HG02763 (cell line): Measurements from ENCODE around the gene SLC26A5.
"Not testable (repeated sequence)": the region's sequence is repeated elsewhere in the genome, so short reads cannot be mapped to it uniquely, and the experiment has no call there.

Experiments used
- ATAC-seq: cut with Tn5 transposase; IDR thresholded peaks from one replicate; pipeline ENCODE4 v1.9.1; 2021; ENCODE audit warnings: mild to moderate bottlenecking, moderate library complexity; ENCODE audit not compliant: unreplicated experiment

The SLC26A5 gene

DNA sequence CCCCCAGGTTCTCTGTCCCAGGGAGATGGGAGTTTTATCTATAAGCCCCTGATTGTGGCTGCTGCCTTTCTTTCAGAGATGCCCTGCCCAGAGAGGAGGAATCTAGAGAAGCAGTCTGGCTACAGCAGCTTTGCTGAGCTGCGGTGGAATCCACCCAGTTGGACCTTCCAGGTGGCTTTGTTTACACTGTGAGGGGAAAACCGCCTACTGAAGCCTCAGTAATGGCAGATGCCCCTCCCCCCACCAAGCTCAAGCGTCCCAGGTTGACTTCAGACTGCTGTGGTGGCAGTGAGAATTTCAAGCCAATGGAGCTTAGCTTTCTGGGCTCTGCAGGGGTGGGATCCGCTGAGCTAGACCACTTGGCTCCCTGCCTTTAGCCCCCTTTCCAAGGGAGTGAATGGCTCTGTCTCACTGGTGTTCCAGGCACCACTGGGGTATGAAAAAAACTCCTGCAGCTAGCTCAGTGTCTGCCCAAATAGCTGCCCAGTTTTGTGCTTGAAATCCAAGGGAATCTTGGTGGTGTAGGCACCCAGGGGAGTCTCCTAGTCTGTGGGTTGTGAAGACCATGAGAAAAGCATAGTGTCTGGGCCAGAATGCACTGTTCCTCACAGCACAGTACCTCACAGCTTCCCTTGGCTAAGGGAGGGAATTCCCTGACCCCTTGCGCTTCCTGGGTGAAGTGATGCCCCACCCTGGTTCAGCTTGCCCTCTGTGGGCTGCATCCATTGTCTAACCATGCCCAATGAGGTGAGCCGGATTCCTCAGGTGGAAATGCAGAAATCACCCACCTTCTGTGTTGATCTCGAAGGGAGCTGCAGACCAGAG, 40.0 kb downstream of the SLC26A5 start:
- ATAC-seq: not testable (repeated sequence)

DNA sequence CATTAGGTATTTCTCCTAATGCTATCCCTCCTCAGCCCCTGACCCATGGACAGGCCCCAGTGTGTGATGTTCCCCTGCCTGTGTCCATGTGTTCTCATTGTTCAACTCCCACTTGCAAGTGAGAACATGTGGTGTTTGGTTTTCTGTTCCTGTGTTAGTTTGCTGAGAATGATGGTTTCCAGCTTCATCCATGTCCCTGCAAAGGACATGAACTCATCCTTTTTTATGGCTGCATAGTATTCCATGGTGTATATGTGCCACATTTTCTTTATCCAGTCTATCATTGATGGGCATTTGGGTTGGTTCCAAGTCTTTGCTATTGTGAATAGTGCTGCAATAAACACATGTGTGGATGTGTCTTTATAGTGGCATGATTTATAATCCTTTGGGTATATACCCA, 46.3 kb downstream of the SLC26A5 start:
- not testable (repeated sequence) for ATAC-seq

GRCh38 chr7:103398483-103399127, 47.4 kb downstream of the SLC26A5 start:
- no peak for ATAC-seq

- no peak for ATAC-seq
These were observed 49.5 kb downstream of the SLC26A5 start for GRCh38 chr7:103396471-103396870.

- ATAC-seq: no peak
These were observed 50.9 kb downstream of the SLC26A5 start for GRCh38 chr7:103395071-103395470.

DNA sequence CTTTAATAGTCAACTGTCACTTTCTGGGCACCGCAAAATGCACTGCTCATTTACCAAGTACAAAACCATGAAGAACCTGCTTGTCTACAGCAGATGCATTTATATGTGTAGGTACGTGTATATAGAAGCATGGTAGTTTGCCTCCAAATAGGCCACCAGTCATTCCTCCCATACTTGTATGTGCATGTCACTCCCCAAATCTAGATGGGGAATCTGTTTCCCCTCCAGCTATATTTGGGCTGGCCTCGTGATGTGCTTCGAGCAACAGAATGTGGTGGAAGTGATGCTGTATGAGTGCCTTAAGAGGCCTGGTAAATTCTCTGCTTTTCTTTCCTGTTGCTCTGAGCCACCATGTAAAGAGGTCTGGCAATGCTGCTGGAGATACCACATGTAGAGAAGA, 51.4 kb downstream of the SLC26A5 start:
- no peak for ATAC-seq

- no peak for ATAC-seq
These were observed 54.0 kb downstream of the SLC26A5 start for GRCh38 chr7:103391976-103392375.

- no peak for ATAC-seq
These were observed 54.9 kb downstream of the SLC26A5 start for GRCh38 chr7:103391150-103391549.

DNA sequence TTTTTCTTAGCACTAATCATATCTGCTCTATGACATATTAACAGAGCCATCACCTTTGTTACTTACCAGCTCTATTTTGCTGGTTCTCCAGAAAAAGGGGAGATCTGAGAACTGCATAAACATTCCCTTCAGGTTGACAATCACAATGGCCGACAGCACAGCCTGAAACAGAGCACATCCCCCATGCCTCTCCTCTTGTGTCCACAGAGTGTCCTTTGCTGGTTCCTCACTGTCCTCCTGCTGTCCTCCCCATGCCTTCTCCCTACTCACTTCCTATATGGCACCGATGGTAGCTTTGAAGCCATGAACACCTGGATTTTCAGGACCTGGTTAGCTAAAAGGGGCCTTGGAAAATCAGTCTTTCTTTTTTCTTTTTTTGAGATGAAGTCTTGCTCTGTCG, 56.7 kb downstream of the SLC26A5 start:
- ATAC-seq: no peak

- no peak for ATAC-seq
These were observed 57.4 kb downstream of the SLC26A5 start for GRCh38 chr7:103388469-103389140.

- no peak for ATAC-seq
These were observed 58.8 kb downstream of the SLC26A5 start for GRCh38 chr7:103387242-103387641.

DNA sequence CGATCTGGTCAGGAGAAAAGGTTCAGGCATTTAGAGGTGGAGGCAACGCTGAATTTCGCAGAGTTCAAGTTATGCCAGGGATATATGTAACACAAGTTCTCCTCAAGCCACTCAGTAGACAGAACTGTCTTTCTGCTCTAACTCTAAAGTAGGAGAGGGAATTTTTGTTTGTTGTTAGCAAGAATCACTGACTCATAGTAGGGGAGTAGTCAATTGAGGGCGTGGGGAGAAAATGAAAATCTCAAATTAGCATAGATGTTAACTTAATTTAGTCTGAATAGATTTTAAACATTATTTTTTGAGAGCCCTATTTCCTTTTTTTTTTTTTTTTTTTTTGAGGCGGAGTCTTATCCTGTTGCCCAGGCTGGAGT, 64.0 kb downstream of the SLC26A5 start:
- ATAC-seq: no peak

GRCh38 chr7:103381280-103382031, 64.6 kb downstream of the SLC26A5 start:
- no peak for ATAC-seq

DNA sequence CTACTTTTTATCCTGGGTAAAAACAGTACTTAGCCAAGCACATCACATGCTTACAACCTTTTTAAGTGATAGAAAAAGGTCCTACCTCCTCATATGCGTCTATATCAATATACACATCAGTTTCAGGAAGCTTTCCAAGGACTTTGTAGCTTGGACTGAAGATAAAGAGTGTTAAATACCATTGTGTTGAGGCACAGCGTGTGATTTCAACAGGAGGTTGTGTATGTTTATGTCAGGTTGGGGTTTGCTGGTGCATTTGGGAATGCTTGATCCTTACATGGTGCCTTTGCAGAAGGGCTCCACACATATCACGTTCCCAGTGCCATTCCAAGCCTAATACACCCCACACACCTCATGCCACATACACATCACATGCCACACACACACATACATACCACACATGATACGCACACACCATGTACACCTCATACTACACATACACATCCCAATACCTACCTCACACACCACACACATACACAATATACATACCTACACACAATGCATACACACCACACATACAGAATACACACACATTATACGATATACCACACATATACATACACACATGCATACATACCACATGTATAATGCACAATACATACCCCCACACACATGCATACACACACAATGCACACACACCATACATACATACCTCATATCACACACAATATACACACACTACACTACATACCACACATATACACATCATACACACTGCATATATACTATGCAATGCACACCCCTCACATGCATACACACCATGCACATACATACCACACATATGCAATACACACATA, 65.4 kb downstream of the SLC26A5 start:
- ATAC-seq: no peak

- no peak for ATAC-seq
These were observed 66.6 kb downstream of the SLC26A5 start for GRCh38 chr7:103379270-103379975.

GRCh38 chr7:103373866-103374643, 72.0 kb downstream of the SLC26A5 start:
- ATAC-seq: no peak

GRCh38 chr7:103369432-103369831, 76.6 kb downstream of the SLC26A5 start:
- ATAC-seq: no peak

DNA sequence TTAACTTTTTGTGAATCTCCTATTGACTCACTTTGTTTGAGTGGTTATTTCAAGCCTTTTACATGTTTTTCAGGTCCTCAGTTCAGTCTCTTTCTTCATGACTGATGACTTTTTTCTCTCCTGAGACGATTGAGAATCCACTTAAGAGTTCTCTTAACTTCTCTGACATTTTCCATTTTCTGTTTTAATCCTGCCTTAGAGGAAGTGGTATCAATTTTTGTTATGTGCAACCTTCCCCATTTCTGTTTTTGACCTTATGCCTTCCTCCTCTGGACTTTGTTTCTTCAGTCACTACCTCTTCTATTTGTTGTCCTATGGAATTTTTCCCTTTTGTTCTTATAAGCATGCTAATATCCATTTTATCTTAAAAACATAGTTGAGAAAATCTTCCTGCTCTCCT, 96.2 kb downstream of the SLC26A5 start:
- ATAC-seq: no peak

DNA sequence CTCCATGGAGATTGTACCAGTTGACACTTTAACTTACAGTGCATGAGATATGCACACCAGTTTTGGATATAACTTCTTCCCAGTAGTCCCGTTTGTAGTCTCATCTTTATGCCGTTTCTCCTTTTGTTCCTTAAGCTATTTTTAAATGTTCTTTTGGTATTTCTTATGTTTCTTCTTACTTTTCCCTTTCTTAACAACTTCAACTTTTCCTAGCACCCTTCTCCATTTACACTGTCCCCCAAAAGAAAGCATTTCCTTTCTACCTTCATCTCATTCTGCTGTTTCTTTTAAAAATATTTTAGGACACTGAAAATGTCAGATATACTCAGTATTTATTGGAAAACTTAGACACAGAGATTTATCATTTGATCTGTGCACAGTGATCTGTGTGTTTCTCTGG, 97.0 kb downstream of the SLC26A5 start:
- no peak for ATAC-seq
